H1 (cell line): Measurements from ENCODE around the gene CSNK1D. TPM values are rescaled to one million over a fixed set of nuclear protein-coding genes. Genes with fewer than 3 reads are reported as not detected.

ENCODE experiments used
- microRNA-seq, 2 experiments: library from miRNA; unstranded; fragments of <30 nt; microRNA quantifications; one replicate each; pipeline versions ENCODE4 to v1.2.0, GENCODE V29; 2016 to 2020; ENCODE audit warnings: borderline microRNAs expressed in 2 of 2, borderline number of aligned reads in 2 of 2, borderline replicate concordance in 1 of 2
- polyA plus RNA-seq, 7 experiments: library from polyadenylated mRNA; depleted of rRNA in 3 of 7; stranded (reverse) in 5 of 7; unstranded in 2 of 7; fragments of >200 nt in 5 of 7; fragments of 200-250 nt in 2 of 7; gene quantifications; 1 replicate in 5 of 7; 2 replicates in 1 of 7; 4 replicates in 1 of 7; pipeline versions ENCODE4 v1.2.1 to v1.2.3, GENCODE V29; 2011 to 2013; ENCODE audit warnings: missing spikeins in 2 of 7, mixed read lengths in 2 of 7
- total RNA-seq: library from RNA; stranded (reverse); fragmentation: NEBNext Ultra II Directional; extraction: Animal tissue kit (Norgen Biotek cat#: 25700); gene quantifications from 2 replicates; pipeline ENCODE4 v1.2.1, GENCODE V29; 2021

CSNK1D gene
- total and polyA plus RNA-seq, 2 of the 8 experiments (the other 6 are each of a cell fraction or from before 2014, with no cell fraction given), result 73.5 to 103 TPM

Small RNA genes lying within 50 kb of the gene (microRNA-seq; reads per million reads assigned to microRNA genes)
- gene MIR6787, result 0 to 0.69 reads per million in 2 experiments

Other genes with a start within 250 kb of the CSNK1D start
- 167 and 177 TPM in 2 replicates for gene RAC3, start 242.0 kb downstream of the CSNK1D start, total RNA-seq
- 299 and 520 TPM in 2 replicates for gene RAC3, start 242.0 kb downstream of the CSNK1D start, polyA plus RNA-seq (2011; rRNA removed)
- gene DCXR, start 236.0 kb downstream of the CSNK1D start, total RNA-seq, result 96.3 and 110 TPM in 2 replicates
- 212 and 338 TPM in 2 replicates for gene DCXR, start 236.0 kb downstream of the CSNK1D start, polyA plus RNA-seq (2011; rRNA removed)
- 26.7 and 30.9 TPM in 2 replicates for gene RFNG, start 221.9 kb downstream of the CSNK1D start, total RNA-seq
- 28.4 and 50.3 TPM in 2 replicates for gene RFNG, start 221.9 kb downstream of the CSNK1D start, polyA plus RNA-seq (2011; rRNA removed)
- 153 and 157 TPM in 2 replicates for gene GPS1, start 221.8 kb downstream of the CSNK1D start, total RNA-seq
- gene GPS1, start 221.8 kb downstream of the CSNK1D start, polyA plus RNA-seq (2011; rRNA removed), result 277 and 354 TPM in 2 replicates
- gene DUS1L, start 207.9 kb downstream of the CSNK1D start, total RNA-seq, result 68.0 and 69.1 TPM in 2 replicates
- 34.5 and 60.4 TPM in 2 replicates for gene DUS1L, start 207.9 kb downstream of the CSNK1D start, polyA plus RNA-seq (2011; rRNA removed)
- 559 and 561 TPM in 2 replicates for gene FASN, start 175.5 kb downstream of the CSNK1D start, total RNA-seq
- gene FASN, start 175.5 kb downstream of the CSNK1D start, polyA plus RNA-seq (2011; rRNA removed), result 143 and 206 TPM in 2 replicates
- 12.6 and 12.9 TPM in 2 replicates for gene CCDC57, start 60.9 kb downstream of the CSNK1D start, total RNA-seq
- 8.4 and 10.1 TPM in 2 replicates for gene CCDC57, start 60.9 kb downstream of the CSNK1D start, polyA plus RNA-seq (2011; rRNA removed)
- gene SLC16A3, start 44.7 kb downstream of the CSNK1D start, total RNA-seq, result 3.6 and 3.8 TPM in 2 replicates
- gene SLC16A3, start 44.7 kb downstream of the CSNK1D start, polyA plus RNA-seq (2011; rRNA removed), result 8.7 and 12.2 TPM in 2 replicates
- gene CD7, start 43.9 kb upstream of the CSNK1D start, total RNA-seq, result 0.86 and 1.3 TPM in 2 replicates
- gene CD7, start 43.9 kb upstream of the CSNK1D start, polyA plus RNA-seq (2011; rRNA removed), result 0.83 and 1.8 TPM in 2 replicates
- gene SECTM1, start 60.1 kb upstream of the CSNK1D start, total RNA-seq, result 0.20 and 0.57 TPM in 2 replicates
- gene SECTM1, start 60.1 kb upstream of the CSNK1D start, polyA plus RNA-seq (2011; rRNA removed), result 0.46 and 0.65 TPM in 2 replicates
- gene TEX19, start 85.5 kb upstream of the CSNK1D start, total RNA-seq, result 0.38 and 0.54 TPM in 2 replicates
- 0.46 and 0.80 TPM in 2 replicates for gene TEX19, start 85.5 kb upstream of the CSNK1D start, polyA plus RNA-seq (2011; rRNA removed)
- gene UTS2R, start 98.1 kb upstream of the CSNK1D start, total RNA-seq, result 0.63 TPM in 1 of 2 replicates, not detected in the other
- gene UTS2R, start 98.1 kb upstream of the CSNK1D start, polyA plus RNA-seq (2011; rRNA removed), result 0.27 and 0.49 TPM in 2 replicates
- 20.6 and 24.2 TPM in 2 replicates for gene HEXD, start 144.6 kb upstream of the CSNK1D start, total RNA-seq
- gene HEXD, start 144.6 kb upstream of the CSNK1D start, polyA plus RNA-seq (2011; rRNA removed), result 21.8 and 33.7 TPM in 2 replicates
- gene OGFOD3, start 144.9 kb upstream of the CSNK1D start, total RNA-seq, result 21.8 and 24.4 TPM in 2 replicates
- 21.1 and 27.9 TPM in 2 replicates for gene OGFOD3, start 144.9 kb upstream of the CSNK1D start, polyA plus RNA-seq (2011; rRNA removed)
- gene CYBC1, start 177.1 kb upstream of the CSNK1D start, total RNA-seq, result 66.7 and 74.6 TPM in 2 replicates
- 81.4 and 116 TPM in 2 replicates for gene CYBC1, start 177.1 kb upstream of the CSNK1D start, polyA plus RNA-seq (2011; rRNA removed)
- gene NARF, start 185.0 kb upstream of the CSNK1D start, total RNA-seq, result 87.4 and 97.4 TPM in 2 replicates
- 131 and 161 TPM in 2 replicates for gene NARF, start 185.0 kb upstream of the CSNK1D start, polyA plus RNA-seq (2011; rRNA removed)
- 64.9 and 66.9 TPM in 2 replicates for gene FOXK2, start 246.0 kb upstream of the CSNK1D start, total RNA-seq
- 34.7 and 42.3 TPM in 2 replicates for gene FOXK2, start 246.0 kb upstream of the CSNK1D start, polyA plus RNA-seq (2011; rRNA removed)